ENCODE data around the gene SMC4.
"Not testable (repeated sequence)": the region's sequence is repeated elsewhere in the genome, so short reads cannot be mapped to it uniquely, and the experiment has no call there.

- TF ChIP-seq, protein P1, sequence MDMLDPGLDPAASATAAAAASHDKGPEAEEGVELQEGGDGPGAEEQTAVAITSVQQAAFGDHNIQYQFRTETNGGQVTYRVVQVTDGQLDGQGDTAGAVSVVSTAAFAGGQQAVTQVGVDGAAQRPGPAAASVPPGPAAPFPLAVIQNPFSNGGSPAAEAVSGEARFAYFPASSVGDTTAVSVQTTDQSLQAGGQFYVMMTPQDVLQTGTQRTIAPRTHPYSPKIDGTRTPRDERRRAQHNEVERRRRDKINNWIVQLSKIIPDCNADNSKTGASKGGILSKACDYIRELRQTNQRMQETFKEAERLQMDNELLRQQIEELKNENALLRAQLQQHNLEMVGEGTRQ (CRISPR knock-in tag; IDR thresholded peaks at IDR 0.05): not testable (repeated sequence)
- not testable (repeated sequence) for TF ChIP-seq CTCF (IDR thresholded peaks at IDR 0.05); HMGA2 (CRISPR knock-in tag; IDR thresholded peaks at IDR 0.05); JUN (CRISPR knock-in tag; IDR thresholded peaks at IDR 0.05); ELF4 (CRISPR knock-in tag; IDR thresholded peaks at IDR 0.05; ENCODE audit: low read depth); TEAD4 (CRISPR knock-in tag; IDR thresholded peaks at IDR 0.05); SP1 (CRISPR knock-in tag; conservative IDR thresholded peaks at IDR 0.05)
- TF ChIP-seq, protein P2, sequence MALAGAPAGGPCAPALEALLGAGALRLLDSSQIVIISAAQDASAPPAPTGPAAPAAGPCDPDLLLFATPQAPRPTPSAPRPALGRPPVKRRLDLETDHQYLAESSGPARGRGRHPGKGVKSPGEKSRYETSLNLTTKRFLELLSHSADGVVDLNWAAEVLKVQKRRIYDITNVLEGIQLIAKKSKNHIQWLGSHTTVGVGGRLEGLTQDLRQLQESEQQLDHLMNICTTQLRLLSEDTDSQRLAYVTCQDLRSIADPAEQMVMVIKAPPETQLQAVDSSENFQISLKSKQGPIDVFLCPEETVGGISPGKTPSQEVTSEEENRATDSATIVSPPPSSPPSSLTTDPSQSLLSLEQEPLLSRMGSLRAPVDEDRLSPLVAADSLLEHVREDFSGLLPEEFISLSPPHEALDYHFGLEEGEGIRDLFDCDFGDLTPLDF (CRISPR knock-in tag; IDR thresholded peaks at IDR 0.05): not testable (repeated sequence)
- TF ChIP-seq, protein P3, sequence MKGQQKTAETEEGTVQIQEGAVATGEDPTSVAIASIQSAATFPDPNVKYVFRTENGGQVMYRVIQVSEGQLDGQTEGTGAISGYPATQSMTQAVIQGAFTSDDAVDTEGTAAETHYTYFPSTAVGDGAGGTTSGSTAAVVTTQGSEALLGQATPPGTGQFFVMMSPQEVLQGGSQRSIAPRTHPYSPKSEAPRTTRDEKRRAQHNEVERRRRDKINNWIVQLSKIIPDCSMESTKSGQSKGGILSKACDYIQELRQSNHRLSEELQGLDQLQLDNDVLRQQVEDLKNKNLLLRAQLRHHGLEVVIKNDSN (CRISPR knock-in tag; IDR thresholded peaks at IDR 0.05): not testable (repeated sequence)
Observed at GRCh38 chr3:160362896-160363295, 36.6 kb upstream of the SMC4 start.
